ENCODE data around the gene DHDH. TPM values are rescaled to one million over a fixed set of nuclear protein-coding genes. Genes with fewer than 3 reads are reported as not detected.

Gene DHDH
- total RNA-seq, 1 donor from 2014 or later = not detected

DNA sequence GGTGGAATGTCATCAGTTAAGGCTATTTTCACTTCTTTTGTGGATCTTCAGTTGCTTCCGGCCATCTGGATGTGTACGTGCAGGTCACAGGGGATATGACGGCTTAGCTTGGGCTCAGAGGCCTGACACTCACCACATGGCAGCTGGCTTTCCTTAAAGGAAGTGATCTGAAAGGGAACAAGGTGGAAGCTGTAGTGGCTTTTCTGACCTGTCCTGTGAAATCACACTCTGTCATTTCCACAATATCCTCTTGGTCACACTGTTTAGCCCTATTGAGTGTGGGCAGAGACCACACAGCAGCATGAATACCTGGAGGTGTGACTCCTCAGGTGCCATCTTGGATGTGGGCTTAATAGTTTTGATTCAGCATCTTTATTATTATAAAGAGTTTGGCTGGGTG lies 16.7 kb downstream of the DHDH start:
- DNase-seq (ENCODE audit: low spot score) = no peak

DNA sequence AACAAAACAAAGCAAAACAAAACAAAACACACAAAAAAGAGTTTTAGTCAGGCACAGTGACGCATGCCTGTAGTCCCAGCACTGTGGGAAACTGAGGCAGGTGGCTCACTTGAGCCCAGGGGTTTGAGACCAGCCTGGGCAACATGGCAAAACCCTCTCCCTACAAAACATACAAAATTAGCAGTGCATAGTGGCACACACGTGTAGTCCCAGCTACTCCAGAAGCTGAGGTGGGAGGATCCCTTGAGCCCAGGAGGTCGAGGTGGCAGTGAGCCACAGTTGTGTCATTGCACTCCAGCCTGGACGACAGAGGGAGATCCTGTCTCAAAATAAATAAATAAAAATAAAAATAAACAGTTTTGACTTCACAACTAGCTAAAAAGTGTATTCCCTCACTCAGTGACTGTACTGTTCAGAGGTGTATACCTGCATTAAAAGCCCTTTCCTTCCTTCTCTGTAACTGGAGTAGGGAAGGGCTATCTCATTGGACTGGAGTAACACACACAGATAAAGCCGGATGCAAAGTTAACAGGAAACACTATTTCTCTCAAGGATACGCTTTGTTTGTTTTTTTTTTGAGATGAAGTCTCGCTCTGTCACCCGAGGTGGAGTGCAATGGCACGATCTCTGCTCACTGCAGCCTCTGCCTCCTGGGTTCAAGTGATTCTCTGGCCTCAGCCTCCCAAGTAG lies 17.5 kb downstream of the DHDH start:
- DNase-seq (ENCODE audit: low spot score) = no peak

DNA sequence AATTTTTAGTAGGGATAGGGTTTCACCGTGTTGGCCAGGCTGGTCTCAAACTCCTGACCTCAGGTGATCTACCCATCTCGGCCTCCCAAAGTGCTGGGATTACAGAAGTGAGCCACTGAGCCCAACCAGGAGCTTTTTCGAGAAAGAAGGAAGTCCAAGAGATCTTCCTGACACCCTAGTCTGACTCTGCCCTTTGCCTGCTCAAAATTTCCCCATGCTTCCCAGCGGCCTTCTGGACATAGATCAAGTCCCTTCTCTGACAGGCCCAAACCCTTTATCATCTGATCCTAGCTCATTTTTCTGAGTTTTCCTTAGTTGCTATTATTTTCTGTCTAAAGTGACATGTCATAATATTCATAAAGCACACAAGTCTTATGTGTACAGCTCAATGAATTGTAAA lies 19.6 kb downstream of the DHDH start:
- no peak for DNase-seq (ENCODE audit: low spot score)

DNA sequence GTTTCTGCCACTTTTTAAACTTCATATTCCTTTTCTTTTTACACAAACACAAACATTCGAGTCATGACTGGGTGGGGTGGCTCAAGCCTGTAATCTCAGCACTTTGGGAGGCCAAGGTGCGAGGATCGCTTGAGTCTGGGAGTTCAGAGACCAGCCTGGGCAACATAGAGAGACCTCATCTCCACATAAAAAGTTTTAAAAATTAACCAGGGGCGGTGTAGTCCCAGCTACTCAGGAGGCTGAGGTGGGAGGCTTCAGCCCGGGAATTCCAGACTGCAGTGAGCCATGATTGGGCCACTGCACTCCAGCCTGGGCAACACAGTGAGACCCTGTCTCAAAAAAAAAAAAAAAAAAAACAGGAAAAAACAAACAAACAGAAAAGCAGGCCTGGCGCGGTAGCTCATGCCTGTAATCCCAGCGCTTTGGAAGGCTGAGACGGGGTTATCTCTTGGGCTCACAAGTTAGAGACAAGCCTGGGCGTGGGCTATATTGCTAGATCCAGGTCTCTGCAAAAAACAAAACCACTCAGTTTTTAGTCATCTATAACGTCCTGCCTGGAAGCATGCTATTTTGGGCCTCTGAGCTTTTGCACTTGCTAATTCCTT lies 20.6 kb downstream of the DHDH start:
- DNase-seq (ENCODE audit: low spot score) = no peak

DNA sequence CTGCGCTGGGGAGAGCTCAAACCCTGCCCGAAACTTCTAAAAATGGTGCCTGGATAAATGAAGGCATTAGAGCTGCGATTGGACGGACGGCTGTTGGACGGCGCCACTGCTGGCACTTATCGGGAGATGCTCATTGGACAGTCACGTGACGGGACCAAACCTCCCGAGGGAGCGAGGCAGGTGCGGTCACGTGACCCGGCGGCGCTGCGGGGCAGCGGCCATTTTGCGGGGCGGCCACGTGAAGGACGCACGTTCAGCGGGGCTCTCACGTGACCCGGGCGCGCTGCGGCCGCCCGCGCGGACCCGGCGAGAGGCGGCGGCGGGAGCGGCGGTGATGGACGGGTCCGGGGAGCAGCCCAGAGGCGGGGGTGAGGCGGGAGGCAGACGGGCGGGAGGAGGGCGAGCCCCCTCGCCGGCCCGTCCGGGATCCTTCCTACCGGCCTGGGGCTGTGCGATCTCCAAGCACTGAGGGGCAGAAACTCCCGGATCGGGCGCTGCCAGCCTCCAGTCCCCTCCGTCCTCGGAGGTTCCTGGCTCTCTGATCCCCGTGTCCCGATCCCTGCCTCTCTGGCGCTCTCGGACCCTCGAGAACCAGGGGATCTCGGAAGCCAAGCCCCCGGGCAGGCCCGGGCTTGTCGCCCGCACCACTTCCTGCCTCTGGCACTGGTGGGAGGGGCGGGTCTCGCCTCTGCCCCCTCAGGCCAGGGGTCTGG lies 21.3 kb downstream of the DHDH start, which contains the start of gene BAX:
TSS of gene BAX (plus strand) at position 281 of the 713 bp plus-strand sequence. CDS start at position 335, 54 bp downstream.
- DNase-seq (ENCODE audit: low spot score) = peak; percentile 97

DNA sequence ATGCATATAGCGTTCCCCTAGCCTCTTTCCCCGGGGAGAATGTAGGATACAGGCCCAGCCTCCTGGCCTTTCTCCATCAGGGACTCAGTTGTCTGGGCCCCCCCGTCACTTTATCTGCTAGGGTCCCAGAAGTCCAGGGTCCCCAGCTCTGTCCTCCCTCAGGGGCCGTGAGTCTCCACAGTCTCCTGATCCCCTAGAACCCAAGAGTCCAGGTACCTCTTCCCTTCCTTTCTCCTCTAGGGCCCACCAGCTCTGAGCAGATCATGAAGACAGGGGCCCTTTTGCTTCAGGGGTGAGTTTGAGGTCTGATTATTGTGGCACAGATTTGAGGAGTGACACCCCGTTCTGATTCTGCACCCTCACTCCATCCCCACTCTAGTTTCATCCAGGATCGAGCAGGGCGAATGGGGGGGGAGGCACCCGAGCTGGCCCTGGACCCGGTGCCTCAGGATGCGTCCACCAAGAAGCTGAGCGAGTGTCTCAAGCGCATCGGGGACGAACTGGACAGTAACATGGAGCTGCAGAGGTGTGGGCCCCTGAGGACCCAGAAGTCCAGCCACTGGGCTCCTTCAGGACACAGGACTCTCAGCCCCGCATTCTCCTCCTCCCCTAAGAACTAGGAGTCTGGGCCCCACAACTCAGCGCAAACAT lies 21.9 kb downstream of the DHDH start:
- no peak for DNase-seq (ENCODE audit: low spot score)

DNA sequence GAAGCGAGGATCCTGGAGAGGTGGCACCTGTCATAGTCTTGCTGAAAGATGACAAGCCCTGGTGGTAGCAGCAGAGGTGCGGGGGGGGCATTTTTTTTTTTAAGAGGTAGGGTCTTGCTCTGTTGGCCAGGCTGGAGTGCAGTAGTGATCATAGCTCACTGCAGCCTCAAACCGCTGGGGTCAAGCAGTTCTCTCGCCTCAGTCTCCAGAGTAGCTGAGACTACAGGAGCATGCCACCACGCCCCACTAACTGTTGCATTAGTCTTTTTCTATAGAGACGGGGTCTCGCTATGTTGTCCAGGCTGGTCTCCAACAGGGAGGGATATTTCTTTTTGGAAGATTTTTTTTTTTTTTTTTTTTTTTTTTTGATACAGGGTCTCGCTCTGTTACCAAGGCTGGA lies 24.5 kb downstream of the DHDH start:
- no peak for DNase-seq (ENCODE audit: low spot score)

DNA sequence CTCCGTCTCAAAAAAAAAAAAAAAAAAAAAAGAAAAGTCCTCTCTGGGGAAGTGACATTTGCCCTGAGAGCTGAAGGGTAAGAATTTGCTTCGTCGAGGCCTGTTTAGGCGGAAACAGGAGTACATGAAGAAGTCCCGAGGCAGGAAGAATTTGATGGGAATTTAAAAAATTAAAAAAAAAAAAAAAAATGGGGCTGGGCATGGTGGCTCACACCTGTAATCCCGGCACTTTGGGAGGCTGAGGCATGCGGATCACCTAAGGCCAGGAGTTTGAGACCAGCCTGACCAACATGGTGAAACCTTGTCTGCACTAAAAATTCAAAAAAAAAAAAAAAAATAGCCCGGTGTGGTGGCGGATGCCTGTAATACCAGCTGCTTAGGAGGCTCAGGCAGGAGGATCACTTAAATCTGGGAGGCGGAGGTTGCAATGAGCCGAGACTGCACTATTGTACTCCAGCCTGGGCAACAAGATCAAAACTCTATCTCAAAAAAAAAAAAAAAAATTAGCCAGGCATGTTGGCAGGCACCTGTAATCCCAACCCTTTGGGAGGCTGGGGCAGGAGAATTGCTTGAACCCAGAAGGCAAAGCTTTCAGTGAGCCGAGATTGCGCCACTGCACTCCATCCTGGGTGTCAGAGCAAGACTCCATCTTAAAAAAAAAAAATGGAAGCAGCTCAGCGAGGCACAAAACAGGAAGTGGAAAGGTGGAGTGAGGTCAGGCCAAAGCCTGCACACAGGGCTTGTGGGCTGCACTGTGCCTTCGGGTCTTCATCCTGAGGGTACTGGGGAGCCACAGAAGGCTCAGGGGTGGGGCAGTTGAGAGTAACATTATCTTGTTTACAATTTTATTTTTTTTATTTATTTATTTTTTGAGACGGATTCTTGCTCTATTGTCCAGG lies 26.1 kb downstream of the DHDH start:
- DNase-seq (ENCODE audit: low spot score) = no peak

DNA sequence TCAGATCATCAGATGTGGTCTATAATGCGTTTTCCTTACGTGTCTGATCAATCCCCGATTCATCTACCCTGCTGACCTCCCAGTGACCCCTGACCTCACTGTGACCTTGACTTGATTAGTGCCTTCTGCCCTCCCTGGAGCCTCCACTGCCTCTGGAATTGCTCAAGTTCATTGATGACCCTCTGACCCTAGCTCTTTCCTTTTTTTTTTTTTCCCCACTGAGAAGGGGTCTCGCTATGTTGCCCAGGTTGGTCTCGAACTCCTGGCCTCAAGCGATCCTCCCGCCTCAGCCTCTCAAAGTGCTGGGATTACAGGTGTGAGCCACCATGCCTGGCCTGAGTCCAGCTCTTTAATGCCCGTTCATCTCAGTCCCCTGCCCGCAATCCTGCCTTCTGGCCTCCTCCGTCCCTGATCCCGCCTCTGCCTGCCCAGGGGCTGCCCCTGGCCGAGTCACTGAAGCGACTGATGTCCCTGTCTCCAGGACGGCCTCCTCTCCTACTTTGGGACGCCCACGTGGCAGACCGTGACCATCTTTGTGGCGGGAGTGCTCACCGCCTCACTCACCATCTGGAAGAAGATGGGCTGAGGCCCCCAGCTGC lies 27.7 kb downstream of the DHDH start:
- DNase-seq (ENCODE audit: low spot score) = no peak

DNA sequence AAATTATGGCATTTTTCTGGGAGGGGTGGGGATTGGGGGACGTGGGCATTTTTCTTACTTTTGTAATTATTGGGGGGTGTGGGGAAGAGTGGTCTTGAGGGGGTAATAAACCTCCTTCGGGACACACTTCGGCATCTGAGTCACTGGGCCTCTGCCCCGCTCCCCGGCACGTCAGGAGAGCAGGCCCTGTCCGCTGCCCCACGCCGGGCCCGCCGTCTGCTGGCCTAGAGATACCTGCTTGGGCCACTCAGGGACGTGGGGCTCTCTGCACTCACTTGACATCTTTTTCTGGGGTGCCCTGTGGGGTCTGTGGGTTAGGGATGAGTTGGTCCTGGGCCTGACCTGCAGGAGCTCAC lies 28.2 kb downstream of the DHDH start:
- no peak for DNase-seq (ENCODE audit: low spot score)

DNA sequence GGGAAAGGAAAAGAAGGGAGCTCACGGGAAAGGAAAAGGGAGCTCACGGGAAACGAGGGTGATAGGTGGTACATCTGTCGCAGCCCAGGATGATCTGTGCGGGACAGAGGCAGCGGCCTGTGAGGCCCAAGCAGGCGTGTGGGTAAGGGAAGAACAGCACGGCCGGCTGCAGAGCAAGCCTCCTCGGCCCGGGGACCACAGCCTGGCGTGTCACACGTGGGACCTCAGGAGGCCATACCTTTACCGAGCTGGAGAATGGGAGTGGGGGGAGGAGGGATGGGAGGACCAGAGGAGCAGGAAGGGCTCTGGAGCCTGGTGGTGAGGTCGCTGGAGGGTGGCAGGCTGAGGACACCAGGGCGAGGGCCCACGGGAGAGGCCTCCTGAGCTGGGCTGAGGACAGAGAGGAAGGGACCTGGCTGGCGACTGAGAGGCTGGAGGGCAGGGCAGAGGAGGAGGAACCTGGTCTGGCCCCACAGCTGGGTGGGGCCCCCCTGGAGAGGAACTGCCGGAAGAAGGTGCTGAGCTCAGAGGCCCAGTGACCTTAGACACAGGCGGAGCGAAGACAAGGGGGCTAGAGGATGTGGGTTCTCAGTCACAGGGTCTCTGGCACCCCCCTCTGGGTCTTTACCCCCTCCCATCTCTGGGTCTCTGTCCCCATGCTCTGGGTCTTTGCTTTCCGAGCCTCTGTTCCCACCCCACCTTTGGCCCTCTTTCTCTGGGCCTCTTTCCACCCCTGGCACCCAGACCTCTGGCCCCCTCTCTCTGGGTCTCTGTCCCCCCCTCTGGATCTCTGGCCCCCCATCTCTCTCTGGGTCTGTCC lies 28.7 kb downstream of the DHDH start:
- DNase-seq (ENCODE audit: low spot score) = peak; percentile 80

DNA sequence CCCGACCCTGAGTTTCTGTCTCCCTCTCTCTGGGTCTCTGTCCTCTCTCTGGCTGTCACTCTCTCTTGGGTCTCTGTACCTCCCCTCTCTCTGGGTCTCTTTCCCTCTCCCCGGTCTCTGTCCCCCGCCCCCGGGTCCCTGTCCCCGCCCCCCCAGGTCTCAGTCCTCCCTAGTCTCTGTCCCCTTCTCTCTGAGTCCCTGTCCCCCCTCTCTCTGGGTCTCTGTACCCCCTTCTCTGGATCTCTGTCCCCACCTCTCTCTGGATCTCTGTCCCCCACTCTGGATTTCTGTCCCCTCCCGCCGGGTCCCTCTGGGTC lies 29.3 kb downstream of the DHDH start:
- no peak for DNase-seq (ENCODE audit: low spot score)

DNA sequence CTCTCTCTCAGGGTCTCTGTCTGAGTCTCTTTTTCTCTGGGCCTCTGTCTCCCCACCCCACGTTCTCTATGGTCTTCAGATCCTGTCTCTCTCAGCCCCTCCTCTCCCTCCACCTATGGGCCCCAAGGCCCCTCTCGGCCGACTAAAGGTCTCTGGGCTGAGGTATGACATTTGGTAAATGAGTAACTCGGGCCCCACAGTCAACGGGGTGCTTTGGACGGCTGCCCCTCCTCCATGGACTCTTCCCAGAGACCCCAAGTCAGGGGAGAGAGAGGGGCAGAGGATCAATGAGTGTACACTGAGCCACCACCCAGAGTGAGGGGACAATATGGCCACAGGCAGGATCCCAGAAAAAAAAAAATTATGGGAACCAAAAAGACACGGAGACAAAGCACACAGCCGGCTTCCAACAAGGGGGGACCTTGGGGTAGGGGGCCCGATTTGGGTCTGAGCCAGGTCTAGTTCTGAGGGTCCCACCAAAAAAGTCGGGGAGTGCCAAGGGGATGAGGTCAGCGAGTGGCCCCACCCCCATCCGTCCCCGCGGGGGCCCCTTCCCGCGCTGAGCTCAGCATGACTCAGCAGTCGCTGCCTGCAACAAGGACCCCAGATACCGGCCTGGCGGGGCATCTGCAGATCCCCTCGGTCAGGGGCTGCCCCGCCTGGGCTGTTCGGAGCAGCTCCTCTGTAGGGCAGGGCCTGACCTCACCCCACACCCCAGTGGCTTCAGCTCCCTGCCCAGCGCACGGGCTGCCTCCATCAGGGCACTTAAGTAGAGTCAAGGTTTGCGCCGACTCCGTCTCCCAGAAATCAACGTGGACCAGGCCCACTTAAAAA lies 30.1 kb downstream of the DHDH start:
- peak; percentile 84 for DNase-seq (ENCODE audit: low spot score)

DNA sequence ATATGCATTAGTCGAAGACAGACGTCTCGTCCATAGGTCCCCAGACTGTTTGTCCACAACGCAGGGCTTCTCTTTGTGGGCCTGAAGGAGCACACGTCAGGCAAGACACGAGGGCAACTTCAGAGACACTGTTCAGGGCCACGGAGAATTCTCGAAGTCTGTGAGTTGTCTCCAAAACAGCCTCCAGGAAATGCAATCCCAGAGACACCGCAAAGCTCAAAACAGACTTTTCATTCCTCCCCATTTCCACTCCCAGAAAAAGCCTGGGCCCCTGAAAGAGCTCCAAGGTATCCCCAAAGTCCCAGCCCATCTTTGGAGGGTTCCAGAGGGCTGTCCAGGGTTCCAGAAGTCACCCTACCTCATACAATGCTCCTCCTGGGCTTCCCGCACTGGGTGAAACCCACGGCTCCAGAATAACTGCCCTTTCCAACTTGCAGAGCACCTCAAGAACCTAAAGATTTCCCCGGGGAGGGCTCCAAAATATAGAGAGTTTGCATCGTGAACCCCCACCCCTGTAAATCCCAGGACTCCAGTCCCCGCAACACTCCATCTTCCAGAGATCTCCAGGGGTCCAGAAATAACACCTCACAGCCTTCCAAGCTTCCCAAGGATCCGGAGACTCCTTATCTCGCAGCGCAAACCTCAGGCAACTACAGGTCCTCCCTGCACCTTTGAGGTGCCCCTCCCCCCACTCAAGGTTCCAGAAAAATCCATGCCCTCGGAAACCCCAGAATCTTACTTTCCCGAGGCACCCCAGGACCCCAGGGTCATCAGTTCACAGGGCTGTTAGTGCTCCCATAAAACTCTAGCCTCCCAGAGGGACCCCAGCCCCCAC lies 30.9 kb downstream of the DHDH start:
- DNase-seq (ENCODE audit: low spot score) = no peak

DNA sequence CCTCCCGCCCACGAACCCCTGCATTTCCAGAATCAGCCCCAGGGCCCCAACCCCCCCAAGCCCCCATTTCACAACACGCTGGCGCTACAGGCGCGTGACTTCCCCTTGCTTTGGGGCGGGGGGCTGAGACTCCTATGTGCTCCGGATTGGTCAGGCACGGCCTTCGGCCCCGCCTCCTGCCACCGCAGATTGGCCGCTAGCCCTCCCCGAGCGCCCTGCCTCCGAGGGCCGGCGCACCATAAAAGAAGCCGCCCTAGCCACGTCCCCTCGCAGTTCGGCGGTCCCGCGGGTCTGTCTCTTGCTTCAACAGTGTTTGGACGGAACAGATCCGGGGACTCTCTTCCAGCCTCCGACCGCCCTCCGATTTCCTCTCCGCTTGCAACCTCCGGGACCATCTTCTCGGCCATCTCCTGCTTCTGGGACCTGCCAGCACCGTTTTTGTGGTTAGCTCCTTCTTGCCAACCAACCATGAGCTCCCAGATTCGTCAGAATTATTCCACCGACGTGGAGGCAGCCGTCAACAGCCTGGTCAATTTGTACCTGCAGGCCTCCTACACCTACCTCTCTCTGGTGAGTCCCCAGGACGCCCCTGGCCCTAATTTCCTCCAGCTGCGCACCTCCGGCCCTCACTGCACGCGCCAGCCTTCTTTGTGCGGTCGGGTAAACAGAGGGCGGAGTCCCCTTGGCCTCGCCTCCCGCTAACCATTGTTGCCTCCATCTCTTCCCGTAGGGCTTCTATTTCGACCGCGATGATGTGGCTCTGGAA lies 31.7 kb downstream of the DHDH start, which contains the start of gene FTL:
TSS of gene FTL (plus strand) at position 270 of the 766 bp plus-strand sequence. CDS start at position 469, 199 bp downstream.
- peak; percentile 98 for DNase-seq (ENCODE audit: low spot score)

DNA sequence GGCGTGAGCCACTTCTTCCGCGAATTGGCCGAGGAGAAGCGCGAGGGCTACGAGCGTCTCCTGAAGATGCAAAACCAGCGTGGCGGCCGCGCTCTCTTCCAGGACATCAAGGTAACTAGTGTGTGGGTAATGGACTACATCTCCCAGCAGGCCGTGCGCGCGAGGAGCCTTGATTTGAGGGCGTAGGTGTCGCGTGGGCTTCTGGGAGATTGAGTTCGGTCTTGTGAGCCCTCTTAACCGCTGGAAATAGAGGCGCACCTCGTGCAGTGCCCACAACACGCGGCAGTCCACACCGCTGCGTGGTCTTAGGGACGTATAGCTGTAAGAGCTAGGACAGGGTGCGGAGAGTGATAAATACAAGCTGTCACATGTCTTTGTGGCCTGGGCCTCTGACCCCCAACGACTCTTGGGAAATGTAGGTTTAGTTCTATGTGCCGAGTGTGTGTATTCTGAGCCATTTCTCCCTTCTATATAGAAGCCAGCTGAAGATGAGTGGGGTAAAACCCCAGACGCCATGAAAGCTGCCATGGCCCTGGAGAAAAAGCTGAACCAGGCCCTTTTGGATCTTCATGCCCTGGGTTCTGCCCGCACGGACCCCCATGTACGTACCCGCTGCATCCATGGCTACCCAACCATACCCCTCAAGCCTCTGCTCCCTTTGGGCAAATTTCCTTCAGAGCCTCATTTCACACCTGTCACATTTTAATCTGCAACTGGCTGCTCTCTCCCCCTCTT lies 32.5 kb downstream of the DHDH start:
- DNase-seq (ENCODE audit: low spot score) = peak; percentile 92
